ENCODE results near the gene CYP26B1. TPM values are rescaled to one million over a fixed set of nuclear protein-coding genes. Genes with fewer than 3 reads are reported as not detected.

Gene CYP26B1
- total RNA-seq, 4 donors from 2014 or later: 1.9 to 8.3 (median 5.2) TPM

DNA sequence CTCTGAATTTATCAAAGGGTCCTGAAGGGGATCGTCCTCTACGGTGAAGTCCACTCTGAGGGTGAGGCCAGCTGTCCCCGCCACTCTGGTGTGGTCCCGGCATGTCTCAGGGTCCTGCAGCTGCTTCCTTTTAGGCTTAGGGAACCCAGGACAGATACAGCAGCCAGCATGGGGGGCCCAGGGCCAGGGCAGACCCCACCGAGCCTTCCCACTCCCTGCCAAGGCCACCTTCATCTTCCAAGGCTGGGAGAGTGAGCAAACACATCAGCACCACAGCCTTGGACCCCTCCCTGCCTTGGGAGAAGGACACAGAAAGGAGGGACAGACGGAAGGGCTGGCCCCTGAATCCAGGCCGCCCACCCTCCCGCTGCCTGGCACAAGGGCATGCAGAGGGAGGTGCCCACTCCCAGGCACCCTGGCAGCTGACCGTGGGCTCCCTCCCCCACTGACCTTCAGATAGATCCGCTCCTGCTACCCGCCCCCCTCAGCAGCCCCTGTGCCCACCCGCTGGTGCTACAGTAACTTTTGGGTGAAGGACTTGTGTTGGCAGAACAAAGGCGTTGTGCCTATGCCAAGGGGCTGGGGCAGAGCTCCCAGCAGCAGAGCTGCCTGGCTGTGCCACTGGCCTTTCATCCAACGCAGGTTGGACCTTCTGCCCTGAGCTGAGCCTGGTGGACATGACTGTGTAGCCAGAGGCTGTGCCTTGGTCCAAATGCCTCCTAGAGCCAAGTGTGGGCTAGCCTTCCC lies 7.6 kb downstream of the CYP26B1 start:
- H3K9me3 ChIP-seq: no peaks in the 10 kb centered on the region
- H3K36me3 ChIP-seq: no peaks in the 10 kb centered on the region
- peaks cover 0 to 10% of the 10 kb centered on the region in 2 donors for H3K27me3 ChIP-seq
- H3K4me3 ChIP-seq: no peak overlapping the region
- DNase-seq: peak in 2 of 3 donors; percentile 33 to 46
- peaks cover 4 to 54% (median 7%) of the 10 kb centered on the region in 4 donors for H3K4me1 ChIP-seq
- no peak overlapping the region for H3K27ac ChIP-seq
- TF ChIP-seq, protein P1, sequence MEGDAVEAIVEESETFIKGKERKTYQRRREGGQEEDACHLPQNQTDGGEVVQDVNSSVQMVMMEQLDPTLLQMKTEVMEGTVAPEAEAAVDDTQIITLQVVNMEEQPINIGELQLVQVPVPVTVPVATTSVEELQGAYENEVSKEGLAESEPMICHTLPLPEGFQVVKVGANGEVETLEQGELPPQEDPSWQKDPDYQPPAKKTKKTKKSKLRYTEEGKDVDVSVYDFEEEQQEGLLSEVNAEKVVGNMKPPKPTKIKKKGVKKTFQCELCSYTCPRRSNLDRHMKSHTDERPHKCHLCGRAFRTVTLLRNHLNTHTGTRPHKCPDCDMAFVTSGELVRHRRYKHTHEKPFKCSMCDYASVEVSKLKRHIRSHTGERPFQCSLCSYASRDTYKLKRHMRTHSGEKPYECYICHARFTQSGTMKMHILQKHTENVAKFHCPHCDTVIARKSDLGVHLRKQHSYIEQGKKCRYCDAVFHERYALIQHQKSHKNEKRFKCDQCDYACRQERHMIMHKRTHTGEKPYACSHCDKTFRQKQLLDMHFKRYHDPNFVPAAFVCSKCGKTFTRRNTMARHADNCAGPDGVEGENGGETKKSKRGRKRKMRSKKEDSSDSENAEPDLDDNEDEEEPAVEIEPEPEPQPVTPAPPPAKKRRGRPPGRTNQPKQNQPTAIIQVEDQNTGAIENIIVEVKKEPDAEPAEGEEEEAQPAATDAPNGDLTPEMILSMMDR (IDR thresholded peaks at IDR 0.05): no peak
- TF ChIP-seq POLR2A (IDR thresholded peaks at IDR 0.05): no peak

DNA sequence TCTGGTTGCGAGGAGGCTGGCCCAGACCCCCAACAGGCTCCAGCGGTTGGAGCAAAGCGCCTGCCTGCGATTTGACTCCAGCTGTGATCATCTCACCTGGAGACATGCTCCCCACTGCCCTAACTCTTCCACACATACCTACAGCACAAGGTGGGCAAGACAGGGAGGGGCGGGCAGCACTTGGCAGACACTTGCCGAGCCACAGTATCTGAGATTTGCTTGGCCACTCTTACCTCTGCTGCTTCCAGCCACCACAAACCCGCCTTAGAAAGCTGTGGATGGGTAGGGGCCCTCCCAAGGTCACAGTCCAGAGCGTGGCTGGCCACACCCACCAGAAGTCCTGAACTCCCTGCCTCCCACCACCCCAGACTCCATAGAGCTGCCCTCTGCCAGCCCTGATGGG lies 8.2 kb downstream of the CYP26B1 start:
- Histone ChIP-seq H3K36me3 (no peaks in the 10 kb centered on the region), H3K9me3 (no peaks in the 10 kb centered on the region), H3K4me1 (peaks cover under 1 to 48% (median 4%) of the 10 kb centered on the region in 4 donors), H3K27me3 (peaks cover 0 to 5% of the 10 kb centered on the region in 2 donors), H3K27ac (no peak overlapping the region), H3K4me3 (no peak overlapping the region)
- DNase-seq: peak in 2 of 3 donors; percentile 32 to 46
- TF ChIP-seq POLR2A (IDR thresholded peaks at IDR 0.05): no peak
- TF ChIP-seq, protein P1 (IDR thresholded peaks at IDR 0.05): no peak

DNA sequence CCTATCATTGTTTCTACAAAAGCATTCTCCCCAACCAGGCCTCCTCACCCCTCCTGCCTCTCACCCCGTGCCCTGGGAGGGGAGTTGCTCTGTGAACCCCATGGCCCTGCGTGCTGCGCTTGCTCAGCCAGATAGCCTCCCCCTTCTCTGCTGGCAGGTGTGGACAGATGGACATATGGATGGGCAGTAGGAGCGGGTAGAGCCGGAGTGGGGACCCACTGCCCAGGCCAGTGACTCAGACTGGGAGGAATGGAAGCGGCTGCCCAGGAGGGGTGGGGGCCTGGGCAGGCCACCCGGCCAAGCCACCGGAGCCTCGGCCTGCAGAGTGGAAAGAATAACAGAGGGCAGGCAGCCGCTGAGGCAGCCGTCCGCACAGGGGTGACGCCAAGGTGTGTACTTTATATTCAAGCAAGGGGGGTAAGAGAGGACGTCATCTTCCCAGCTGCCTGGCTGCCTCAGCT lies 8.7 kb downstream of the CYP26B1 start:
- H3K27ac ChIP-seq: no peak overlapping the region
- TF ChIP-seq POLR2A (IDR thresholded peaks at IDR 0.05): no peak
- TF ChIP-seq, protein P1 (IDR thresholded peaks at IDR 0.05): no peak
- peaks cover 0 to 43% (median under 1%) of the 10 kb centered on the region in 4 donors for H3K4me1 ChIP-seq
- no peaks in the 10 kb centered on the region for H3K36me3 ChIP-seq
- H3K9me3 ChIP-seq: no peaks in the 10 kb centered on the region
- DNase-seq: peak in 2 of 3 donors; percentile 30 to 48
- peaks cover 0 to under 1% of the 10 kb centered on the region in 2 donors for H3K27me3 ChIP-seq
- H3K4me3 ChIP-seq: no peak overlapping the region

DNA sequence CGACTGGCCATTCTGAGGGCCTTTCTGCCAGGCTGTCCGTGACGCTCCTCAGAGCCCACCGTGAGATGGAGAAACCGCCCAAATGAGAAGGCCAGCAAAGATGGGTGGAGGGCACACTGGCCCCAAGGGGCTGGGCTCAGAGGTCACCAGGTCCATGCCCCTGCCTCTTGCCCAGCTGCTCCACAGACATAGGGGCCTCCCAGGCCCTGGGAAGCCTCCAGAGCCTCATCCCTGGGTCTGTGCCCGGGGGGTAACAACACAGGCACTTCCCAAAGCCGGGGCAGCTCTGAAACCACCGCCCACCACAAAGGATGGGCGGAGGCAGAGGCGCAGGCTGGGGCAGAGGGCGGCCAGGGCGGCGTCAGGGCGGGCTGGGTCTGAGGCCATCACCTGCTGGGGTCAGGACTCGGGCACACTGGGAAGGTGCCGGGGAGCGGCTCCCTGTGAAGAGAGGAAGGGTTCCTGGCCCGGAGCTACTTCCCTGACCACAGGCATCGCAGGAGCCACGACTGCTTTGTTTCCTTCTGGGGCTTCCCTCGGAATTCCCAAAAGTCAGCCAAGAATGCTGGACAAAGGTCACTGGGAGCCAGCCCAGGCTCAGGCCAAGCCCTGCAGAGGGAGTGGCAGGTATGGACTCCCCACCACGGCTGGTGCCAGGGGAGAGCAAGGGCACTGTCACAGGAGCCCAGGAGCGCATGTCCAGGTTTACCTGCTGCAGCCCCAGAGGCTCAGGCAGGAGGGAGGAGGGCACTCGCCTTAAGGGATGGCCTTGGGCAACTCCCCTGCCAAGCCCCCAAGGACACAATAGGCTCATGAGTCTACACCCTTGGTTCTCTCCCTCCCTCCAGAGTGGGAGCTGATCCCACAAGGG lies 9.4 kb downstream of the CYP26B1 start:
- Histone ChIP-seq H3K4me3 (no peak overlapping the region), H3K27me3 (no peaks in the 10 kb centered on the region), H3K36me3 (no peaks in the 10 kb centered on the region), H3K27ac (no peak overlapping the region), H3K9me3 (no peaks in the 10 kb centered on the region), H3K4me1 (peaks cover 0 to 36% (median 0%) of the 10 kb centered on the region in 4 donors)
- TF ChIP-seq, protein P1 (IDR thresholded peaks at IDR 0.05): no peak
- TF ChIP-seq POLR2A (IDR thresholded peaks at IDR 0.05): no peak
- DNase-seq: peak in 2 of 3 donors; percentile 48 to 63

DNA sequence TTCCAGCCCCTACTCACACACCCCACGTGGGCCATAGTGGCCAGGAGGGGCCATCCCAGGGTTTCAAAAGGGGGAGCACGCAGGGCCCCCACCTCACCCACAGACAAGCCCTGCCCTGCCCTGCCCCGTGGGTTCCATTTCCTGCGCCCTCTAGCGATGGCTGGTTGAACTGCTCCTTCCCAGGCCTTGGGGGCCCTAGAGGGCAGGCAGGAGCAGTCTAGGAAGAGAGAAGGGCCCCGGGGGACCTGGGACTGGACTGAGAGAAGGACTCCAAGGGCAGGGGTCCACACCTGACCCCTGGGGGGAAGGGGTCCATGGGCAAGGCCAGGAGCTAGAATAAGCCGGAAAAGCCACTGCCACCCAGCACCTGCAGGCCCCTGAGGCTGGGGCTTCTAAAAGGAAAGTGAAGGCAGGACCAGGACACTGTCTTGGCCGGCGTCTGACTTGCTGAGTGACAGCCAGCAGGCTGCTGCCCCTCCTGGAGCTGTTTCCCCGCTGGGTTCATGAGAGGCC lies 10.1 kb downstream of the CYP26B1 start:
- H3K9me3 ChIP-seq: no peaks in the 10 kb centered on the region
- H3K4me3 ChIP-seq: no peak overlapping the region
- DNase-seq: peak; percentile 20 to 80 (median 78)
- TF ChIP-seq, protein P1 (IDR thresholded peaks at IDR 0.05): peak; percentile 30 to 83 (median 78)
- TF ChIP-seq POLR2A (IDR thresholded peaks at IDR 0.05): no peak
- peaks cover 0 to 29% (median 0%) of the 10 kb centered on the region in 4 donors for H3K4me1 ChIP-seq
- H3K27ac ChIP-seq: no peak overlapping the region
- no peaks in the 10 kb centered on the region for H3K36me3 ChIP-seq
- H3K27me3 ChIP-seq: no peaks in the 10 kb centered on the region
